Activated CD4-positive, alpha-beta T cell treated with anti-CD3 and anti-CD28 coated beads, Interleukin-2, amount 50 U/mL, for 24 hours (primary cell): ENCODE data around the gene CAMK4.

ENCODE experiments used
- DNase-seq, 2 donors: peaks; one replicate each; pipeline ENCODE4 v3.0.0-alpha.2; 2020; ENCODE audit warnings: low read depth in 1 of 2, low spot score in 1 of 2

CAMK4 gene

DNA sequence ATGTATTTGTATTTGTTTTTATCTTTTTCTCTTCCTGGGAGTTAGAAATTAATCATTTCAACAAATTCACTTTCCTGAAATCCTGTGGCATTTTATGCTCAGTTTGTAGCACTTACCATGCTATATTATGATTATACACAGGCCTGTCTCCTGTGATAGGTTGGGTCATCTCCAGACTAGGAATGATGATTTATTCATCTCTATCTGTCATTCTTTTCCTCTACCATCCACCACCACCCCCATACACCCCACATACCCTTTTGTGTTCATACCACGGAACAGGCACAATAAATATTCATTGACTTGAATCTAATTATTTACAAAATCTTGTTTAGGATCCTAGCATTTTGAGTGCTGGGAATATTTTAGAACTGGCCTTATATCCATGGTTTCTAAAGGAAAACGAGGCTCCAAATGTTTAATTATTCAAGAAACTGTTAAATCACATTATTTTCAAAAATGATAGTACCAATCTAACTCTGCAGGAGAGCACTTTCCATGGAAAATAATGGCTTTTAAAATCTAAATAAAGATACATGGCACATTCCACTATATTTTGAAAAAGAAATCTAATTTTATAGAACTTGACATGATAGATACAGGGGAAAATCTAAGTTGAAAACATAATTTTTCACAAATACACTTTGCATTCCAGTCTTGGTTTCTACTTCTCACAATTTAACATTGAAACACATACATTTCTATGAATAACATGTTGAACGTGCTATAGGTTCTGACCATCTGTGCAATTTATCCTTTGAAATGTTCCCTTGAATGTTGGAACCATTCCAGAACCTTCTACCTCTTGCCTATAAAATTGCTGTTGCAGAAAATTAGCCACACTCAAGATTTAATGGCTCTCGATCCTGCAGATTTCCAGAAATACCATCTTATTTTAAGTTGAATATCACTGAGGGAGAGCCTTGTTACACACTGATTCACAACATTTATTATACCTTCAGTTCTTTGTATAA, 198.8 kb downstream of the CAMK4 start:
- DNase-seq, result no peak

DNA sequence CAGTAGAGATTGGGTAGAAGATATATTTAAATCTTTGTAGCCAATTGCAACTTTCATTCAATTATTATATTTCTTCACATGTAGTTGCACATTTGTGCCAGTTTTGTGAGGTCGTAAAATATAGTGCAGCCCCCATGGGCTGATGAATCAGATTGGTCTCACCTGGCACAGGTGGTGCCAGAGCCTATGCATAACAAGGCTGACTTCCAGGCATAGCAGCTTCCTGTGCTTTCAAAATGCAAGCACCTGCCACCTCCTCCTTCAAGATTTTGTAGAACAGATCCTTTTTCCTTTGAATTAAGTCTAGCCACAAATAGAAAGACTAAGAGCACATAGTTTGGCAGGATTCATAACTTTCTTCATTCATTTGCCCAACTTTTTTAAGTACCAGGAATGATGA, 201.0 kb downstream of the CAMK4 start:
- no peak for DNase-seq

- DNase-seq, result no peak
These were observed 203.6 kb downstream of the CAMK4 start for GRCh38 chr5:111427762-111428161.

DNA sequence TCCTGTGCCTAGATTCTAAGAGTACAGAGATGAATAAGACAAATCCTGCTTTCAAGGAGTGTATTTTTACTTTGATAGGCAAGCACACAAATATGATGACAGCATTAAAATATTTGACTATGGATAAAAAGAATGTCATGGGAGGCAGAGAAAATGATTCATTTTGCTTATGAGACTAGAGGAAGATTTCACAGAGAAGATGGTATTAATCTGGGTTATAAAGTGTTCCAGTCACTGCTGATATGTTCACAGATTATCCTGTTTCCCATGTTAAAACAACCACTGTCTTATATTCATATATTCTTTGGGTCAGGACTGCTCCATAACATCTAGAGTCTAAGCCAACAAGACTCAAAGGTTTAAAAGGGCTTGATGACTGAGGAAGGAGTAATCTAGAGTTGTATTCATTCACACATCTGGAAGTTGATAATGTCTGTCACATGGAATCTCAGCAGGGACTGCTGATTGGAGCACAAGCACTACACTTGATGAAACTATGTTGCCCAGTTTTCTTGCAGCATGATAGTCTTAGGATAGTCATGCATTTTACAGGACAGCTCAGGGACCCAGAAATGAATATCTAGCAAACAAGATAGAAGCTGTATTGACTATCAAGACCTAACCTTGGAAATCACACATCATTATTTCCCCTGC, 208.8 kb downstream of the CAMK4 start:
- DNase-seq, result no peak

DNA sequence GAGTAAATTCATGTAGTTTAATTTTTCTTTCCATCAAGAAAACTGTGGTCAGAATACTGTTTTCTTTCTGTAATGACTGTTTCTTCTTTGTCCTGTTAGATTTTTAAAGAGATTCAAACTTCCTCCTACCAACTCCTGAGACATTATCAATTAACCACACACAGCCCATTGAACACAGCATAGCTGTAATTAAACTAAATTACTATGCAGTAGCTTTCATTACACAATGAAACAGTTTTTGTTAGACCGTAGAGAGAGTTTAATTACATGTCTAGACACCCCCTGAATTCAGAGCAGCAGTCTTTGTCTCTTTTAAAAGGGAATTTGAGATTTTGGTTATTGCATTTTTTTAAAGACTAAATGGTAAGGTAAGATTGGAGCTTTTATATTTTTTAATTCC, 210.6 kb downstream of the CAMK4 start:
- DNase-seq, result no peak

GRCh38 chr5:111439473-111440075, 215.4 kb downstream of the CAMK4 start:
- DNase-seq, result no peak

GRCh38 chr5:111447099-111447498, 222.9 kb downstream of the CAMK4 start:
- no peak for DNase-seq

DNA sequence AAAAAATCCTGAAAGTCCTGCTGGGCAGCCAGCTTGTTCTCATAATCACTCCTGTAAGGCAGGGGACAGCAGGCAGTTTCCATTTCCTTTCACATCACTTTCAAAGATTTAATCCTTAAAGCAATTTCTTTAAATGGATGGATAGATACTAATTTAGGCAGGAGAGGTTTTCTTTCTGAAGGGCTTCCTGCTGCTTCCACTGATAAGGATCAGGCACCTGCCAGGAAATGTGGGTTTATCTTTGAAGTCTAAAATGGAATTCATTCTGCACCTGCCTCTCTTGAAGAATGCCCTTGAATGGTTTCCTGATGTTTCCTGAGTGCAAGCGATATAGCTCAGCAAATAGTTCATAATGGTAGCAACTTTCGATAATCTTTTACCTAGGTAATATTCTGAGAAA, 223.6 kb downstream of the CAMK4 start:
- DNase-seq, result no peak

- no peak for DNase-seq
These were observed 229.1 kb downstream of the CAMK4 start for GRCh38 chr5:111453295-111453694.

- no peak for DNase-seq
These were observed 229.6 kb downstream of the CAMK4 start for GRCh38 chr5:111453747-111454146.

DNA sequence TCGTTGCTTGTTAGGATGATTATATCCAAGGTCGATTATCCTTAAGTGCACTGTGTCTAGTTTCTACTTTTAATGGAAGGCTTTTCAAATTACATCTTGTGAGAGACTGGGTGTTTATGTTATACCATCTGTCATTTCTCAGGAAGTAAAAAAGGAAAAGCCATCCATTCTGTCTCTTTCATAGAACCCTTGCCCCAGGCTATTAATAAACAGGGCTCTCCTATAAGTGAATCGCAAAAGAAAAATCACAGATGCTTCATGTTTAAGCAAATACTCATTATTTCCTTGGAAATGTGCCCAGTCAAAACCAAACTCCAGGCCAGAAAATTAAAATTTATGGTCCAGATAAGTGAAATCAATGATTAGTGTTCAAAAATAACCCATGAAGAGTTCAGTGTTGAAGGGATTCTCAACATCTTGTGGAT, 230.0 kb downstream of the CAMK4 start:
- DNase-seq, result no peak

- DNase-seq, result no peak
These were observed 230.6 kb downstream of the CAMK4 start for GRCh38 chr5:111454776-111455175.

- no peak for DNase-seq
These were observed 237.1 kb downstream of the CAMK4 start for GRCh38 chr5:111461255-111461671.

- DNase-seq, result no peak
These were observed 237.8 kb downstream of the CAMK4 start for GRCh38 chr5:111461934-111462333.

DNA sequence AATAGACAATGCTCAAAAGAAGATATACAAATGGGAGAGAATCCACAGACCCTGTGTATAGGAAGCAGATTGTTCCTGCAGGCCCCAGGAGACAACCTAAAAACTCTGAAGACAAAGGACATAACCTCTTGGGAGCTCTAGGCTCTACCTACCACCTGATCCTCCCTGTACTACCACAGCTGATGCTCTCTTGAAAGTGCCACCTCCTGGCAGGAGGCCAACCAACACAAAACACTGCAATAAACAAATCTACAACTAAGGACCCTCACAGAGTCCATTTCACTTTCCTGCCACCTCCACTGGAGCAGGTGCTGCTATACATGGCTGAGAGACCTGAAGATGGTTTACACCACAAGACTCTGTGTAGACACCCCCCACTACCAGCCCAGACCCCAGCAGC, 239.1 kb downstream of the CAMK4 start:
- DNase-seq, result no peak

- DNase-seq, result no peak
These were observed 245.2 kb downstream of the CAMK4 start for GRCh38 chr5:111469293-111469896.

GRCh38 chr5:111469903-111470302, 245.7 kb downstream of the CAMK4 start:
- DNase-seq, result no peak

DNA sequence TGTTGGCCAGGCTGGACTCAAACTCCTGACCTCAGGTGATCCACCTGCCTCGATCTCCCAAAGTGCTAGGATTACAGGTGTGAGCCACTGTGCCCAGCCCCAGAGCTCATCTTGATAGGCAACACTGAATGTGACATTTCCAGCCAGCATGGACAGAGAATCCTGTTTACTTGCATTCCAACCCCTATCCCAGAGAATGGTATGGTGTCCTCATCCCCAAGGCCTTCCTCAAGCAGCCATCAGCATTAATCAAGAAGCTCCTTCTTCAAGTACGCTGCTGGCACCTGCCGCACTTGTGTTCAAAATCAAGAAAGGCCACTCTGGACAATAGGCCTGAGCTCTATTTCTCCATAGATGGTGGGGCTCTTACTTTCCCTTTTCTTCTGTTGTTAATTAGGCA, 247.9 kb downstream of the CAMK4 start:
- DNase-seq, result no peak

DNA sequence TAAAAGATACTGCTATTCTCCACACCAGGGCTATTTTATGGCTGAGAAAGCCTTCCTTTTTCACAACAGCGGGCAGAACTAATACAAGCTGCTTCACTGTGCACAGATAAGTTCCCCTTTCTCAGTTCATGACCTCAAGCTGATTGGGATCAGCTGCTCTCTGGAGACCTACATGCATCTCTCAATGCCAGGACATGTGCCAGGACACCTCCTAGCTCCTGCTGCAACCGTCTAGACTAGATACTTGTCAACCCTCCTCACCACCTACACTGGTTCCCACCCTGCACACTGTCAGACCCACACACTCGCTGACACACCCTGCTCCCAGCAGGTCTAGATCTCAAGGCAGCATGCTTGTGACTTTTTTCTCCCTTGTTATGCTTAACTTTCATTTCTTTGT, 248.4 kb downstream of the CAMK4 start:
- no peak for DNase-seq

DNA sequence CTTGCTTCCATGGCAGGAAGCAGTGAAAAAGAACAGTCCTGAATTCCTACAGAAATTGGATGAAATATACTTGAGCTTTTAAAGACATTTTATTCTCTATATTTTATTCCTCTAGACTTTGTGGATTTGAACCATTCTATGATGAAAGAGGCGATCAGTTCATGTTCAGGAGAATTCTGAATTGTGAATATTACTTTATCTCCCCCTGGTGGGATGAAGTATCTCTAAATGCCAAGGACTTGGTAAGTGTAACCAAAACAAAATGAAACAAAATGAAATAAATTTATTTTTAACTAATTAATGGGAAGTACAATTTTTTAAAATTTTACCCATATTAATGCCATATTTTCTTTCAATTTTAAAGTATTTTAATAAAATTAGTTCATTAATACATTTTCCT, 254.1 kb downstream of the CAMK4 start:
- DNase-seq, result no peak

DNA sequence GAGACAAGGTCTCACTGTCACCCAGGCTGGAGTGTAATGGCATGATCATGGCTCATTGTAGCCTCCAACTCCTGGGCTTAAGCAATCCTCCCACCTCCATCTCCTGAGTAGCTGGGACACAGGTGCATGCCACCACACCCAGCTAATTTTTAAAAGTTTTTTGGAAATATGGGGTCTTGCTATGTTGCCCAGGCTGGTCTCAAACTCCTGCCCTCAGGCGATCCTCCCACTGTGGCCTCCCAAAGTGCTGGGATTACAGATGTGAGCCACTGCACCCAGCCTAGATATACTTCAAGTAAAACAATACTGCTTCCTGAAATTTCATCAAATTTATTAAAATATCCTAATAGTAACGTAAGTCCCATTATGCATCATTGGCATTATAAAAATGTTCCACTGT, 254.7 kb downstream of the CAMK4 start:
- no peak for DNase-seq

DNA sequence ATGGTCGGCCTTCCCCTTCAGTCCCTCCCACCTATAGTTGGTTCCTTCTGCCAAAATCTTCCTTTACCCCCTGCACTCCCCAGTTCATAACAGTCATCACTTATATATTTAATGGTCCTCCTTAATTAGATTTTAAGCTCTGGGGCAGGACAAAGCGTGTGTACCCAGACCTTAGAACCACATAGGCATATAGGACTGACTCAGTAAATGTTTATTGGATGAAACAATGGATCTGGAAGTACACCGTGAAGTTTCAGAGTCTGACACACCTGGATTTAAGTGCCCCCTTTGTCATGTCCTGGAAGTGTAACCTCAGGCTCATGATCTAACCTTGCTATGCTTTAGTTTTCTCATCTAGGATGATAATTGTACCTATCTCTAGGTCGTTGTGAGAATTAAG, 256.2 kb downstream of the CAMK4 start:
- DNase-seq, result no peak
